Dedifferentiated amniotic fluid mesenchymal stem cell (primary cell): ENCODE data around the gene PIGQ.
"Not testable (repeated sequence)": the region's sequence is repeated elsewhere in the genome, so short reads cannot be mapped to it uniquely, and the experiment has no call there.

Experiments used
- DNase-seq: peaks from one replicate; pipeline ENCODE4 v3.0.0-alpha.2; 2016; ENCODE audit errors: extremely low spot score

PIGQ gene

GRCh38 chr16:586047-586644, 16.4 kb downstream of the PIGQ start:
- no peak for DNase-seq

GRCh38 chr16:586645-587590, 17.1 kb downstream of the PIGQ start:
- no peak for DNase-seq

- peak; percentile 58 for DNase-seq
Observed at GRCh38 chr16:588639-588888, 18.8 kb downstream of the PIGQ start.

- DNase-seq: peak; percentile 95
Observed at GRCh38 chr16:588889-589657, 19.3 kb downstream of the PIGQ start.

- peak; percentile 95 for DNase-seq
Observed at GRCh38 chr16:589658-590187, 20.0 kb downstream of the PIGQ start, which contains the start of gene RAB40C. Gene RAB40C (plus strand): TSS chr16:590066. CDS start chr16:590292, 226 bp downstream.

- peak; percentile 16 for DNase-seq
Observed at GRCh38 chr16:590188-590814, 20.5 kb downstream of the PIGQ start.

- no peak for DNase-seq
Observed at GRCh38 chr16:590815-591200, 21.0 kb downstream of the PIGQ start.

- DNase-seq: no peak
Observed at GRCh38 chr16:591231-591630, 21.5 kb downstream of the PIGQ start.

- DNase-seq: no peak
Observed at GRCh38 chr16:591892-592517, 22.2 kb downstream of the PIGQ start.

GRCh38 chr16:592518-593306, 22.9 kb downstream of the PIGQ start:
- no peak for DNase-seq

- DNase-seq: no peak
Observed at GRCh38 chr16:593406-593805, 23.6 kb downstream of the PIGQ start.

GRCh38 chr16:593807-594206, 24.0 kb downstream of the PIGQ start:
- DNase-seq: no peak

GRCh38 chr16:595094-595528, 25.3 kb downstream of the PIGQ start:
- no peak for DNase-seq

GRCh38 chr16:595942-596735, 26.4 kb downstream of the PIGQ start:
- DNase-seq: no peak

- DNase-seq: no peak
Observed at GRCh38 chr16:596736-597060, 26.9 kb downstream of the PIGQ start.

GRCh38 chr16:597655-598054, 27.9 kb downstream of the PIGQ start:
- DNase-seq: not testable (repeated sequence)

GRCh38 chr16:598823-599739, 29.3 kb downstream of the PIGQ start:
- no peak for DNase-seq

- no peak for DNase-seq
Observed at GRCh38 chr16:600781-601180, 31.0 kb downstream of the PIGQ start.

GRCh38 chr16:603933-604332, 34.2 kb downstream of the PIGQ start:
- no peak for DNase-seq
